Thymus (tissue), 11 donors: ENCODE data around the gene GP9. TPM values are rescaled to one million over a fixed set of nuclear protein-coding genes. Genes with fewer than 3 reads are reported as not detected.
"Not testable (repeated sequence)": the region's sequence is repeated elsewhere in the genome, so short reads cannot be mapped to it uniquely, and the experiment has no call there.

ENCODE experiments used
- DNase-seq, 9 donors: peaks; one replicate each; pipeline ENCODE4 v3.0.0-alpha.2; 2013; ENCODE audit warnings: low spot score in 9 of 9, low read depth in 6 of 9, missing footprints in 1 of 9
- H3K27ac ChIP-seq, 2 donors: one replicate each; pipeline ENCODE4 v1.5.1; 2013; ENCODE audit warnings: control low read depth in 1 of 2, low read depth in 1 of 2, low read length in 1 of 2, mild to moderate bottlenecking in 1 of 2, moderate library complexity in 1 of 2
- H3K27me3 ChIP-seq, 2 donors: one replicate each; pipeline ENCODE4 v1.5.1; 2013; ENCODE audit warnings: low read length in 1 of 2; ENCODE audit not compliant: control insufficient read depth in 2 of 2, insufficient read depth in 1 of 2
- H3K36me3 ChIP-seq, 2 donors: one replicate each; pipeline ENCODE4 v1.5.1; 2013; ENCODE audit warnings: low read length in 1 of 2, mild to moderate bottlenecking in 1 of 2, moderate library complexity in 1 of 2; ENCODE audit not compliant: control insufficient read depth in 2 of 2, insufficient read depth in 2 of 2
- H3K4me1 ChIP-seq, 2 donors: one replicate each; pipeline ENCODE4 v1.5.1; 2013; ENCODE audit warnings: low read length in 2 of 2; ENCODE audit not compliant: control insufficient read depth in 2 of 2, insufficient read depth in 2 of 2
- H3K4me3 ChIP-seq, 2 donors: one replicate each; pipeline ENCODE4 v1.5.1; 2013; ENCODE audit warnings: low read length in 2 of 2, control low read depth in 1 of 2, mild to moderate bottlenecking in 1 of 2
- H3K9me3 ChIP-seq, 2 donors: one replicate each; pipeline ENCODE4 v1.5.1; 2013; ENCODE audit warnings: low read length in 1 of 2, mild to moderate bottlenecking in 1 of 2; ENCODE audit not compliant: control insufficient read depth in 2 of 2, insufficient read depth in 1 of 2
- WGBS: extraction: QIAGEN DNeasy Blood & Tissue Kit; methylation state at CpG from one replicate; pipeline ENCODE4 v1.1.7; 2013; 5-methylcytosine and 5-hydroxymethylcytosine counted together
- polyA plus RNA-seq: library from polyadenylated mRNA; stranded (reverse); fragments of 200-250 nt; gene quantifications from one replicate; pipeline ENCODE4 v1.2.3, GENCODE V29; 2013
- total RNA-seq: library from RNA; stranded (reverse); fragments of 120-200 nt; gene quantifications from one replicate; pipeline ENCODE4 v1.2.4, GENCODE V29; 2013
- donor health status: healthy.

GP9 gene
- total and polyA plus RNA-seq, 2 donors: 0.02 to 0.14 TPM

- peaks cover 33 to 48% of the 10 kb centered on the region in 2 donors for H3K36me3 ChIP-seq
- H3K4me1 ChIP-seq: no peaks in the 10 kb centered on the region
- no peaks in the 10 kb centered on the region for H3K27me3 ChIP-seq
- H3K27ac ChIP-seq: no peak overlapping the region
- H3K4me3 ChIP-seq: no peak overlapping the region
- 90% methylated on average over 19 of the region's 19 CpGs for WGBS
- no peaks in the 10 kb centered on the region for H3K9me3 ChIP-seq
- DNase-seq: no peak
These were observed 46.4 kb downstream of the GP9 start for GRCh38 chr3:129106866-129107565.

GRCh38 chr3:129107793-129108192 lies 47.2 kb downstream of the GP9 start:
- Histone ChIP-seq H3K4me1 (peaks cover 0 to 4% of the 10 kb centered on the region in 2 donors), H3K27ac (no peak overlapping the region), H3K4me3 (no peak overlapping the region), H3K9me3 (no peaks in the 10 kb centered on the region), H3K27me3 (no peaks in the 10 kb centered on the region), H3K36me3 (peaks cover 28 to 51% of the 10 kb centered on the region in 2 donors)
- DNase-seq: no peak
- 96% methylated on average over 8 of the region's 8 CpGs for WGBS

- not testable (repeated sequence) for H3K27ac ChIP-seq, DNase-seq, H3K4me3 ChIP-seq, H3K4me1 ChIP-seq, H3K27me3 ChIP-seq, H3K9me3 ChIP-seq
- peaks cover 25 to 49% of the 10 kb centered on the region in 2 donors for H3K36me3 ChIP-seq
- 98% methylated on average over 10 of the region's 10 CpGs for WGBS
These were observed 50.6 kb downstream of the GP9 start for GRCh38 chr3:129111076-129111780.

Other genes with a start within 250 kb of the GP9 start
- 23.8 TPM for gene ACAD9, start 181.2 kb upstream of the GP9 start, total RNA-seq
- 25.4 TPM for gene ACAD9, start 181.2 kb upstream of the GP9 start, polyA plus RNA-seq
- 10.0 TPM for gene CFAP92, start 66.7 kb upstream of the GP9 start, total RNA-seq
- gene CFAP92, start 66.7 kb upstream of the GP9 start, polyA plus RNA-seq: 2.0 TPM
- gene EFCC1, start 59.5 kb upstream of the GP9 start, total RNA-seq: 1.0 TPM
- 1.5 TPM for gene EFCC1, start 59.5 kb upstream of the GP9 start, polyA plus RNA-seq
- 12.8 TPM for gene RAB43, start 61.0 kb downstream of the GP9 start, total RNA-seq
- gene RAB43, start 61.0 kb downstream of the GP9 start, polyA plus RNA-seq: 21.2 TPM
- gene ISY1, start 100.3 kb downstream of the GP9 start, total RNA-seq: 32.6 TPM
- gene ISY1, start 100.3 kb downstream of the GP9 start, polyA plus RNA-seq: 34.8 TPM
- 307 TPM for gene CNBP, start 123.1 kb downstream of the GP9 start, total RNA-seq
- gene CNBP, start 123.1 kb downstream of the GP9 start, polyA plus RNA-seq: 519 TPM
- gene COPG1, start 188.8 kb downstream of the GP9 start, total RNA-seq: 74.7 TPM
- 70.8 TPM for gene COPG1, start 188.8 kb downstream of the GP9 start, polyA plus RNA-seq
- gene HMCES, start 218.1 kb downstream of the GP9 start, total RNA-seq: 33.2 TPM
- gene HMCES, start 218.1 kb downstream of the GP9 start, polyA plus RNA-seq: 59.4 TPM